ENCODE measurements around the gene GPATCH4. TPM values are rescaled to one million over a fixed set of nuclear protein-coding genes. Genes with fewer than 3 reads are reported as not detected.

GPATCH4 gene
- total RNA-seq, 1 donor, result 11.8 TPM

DNA sequence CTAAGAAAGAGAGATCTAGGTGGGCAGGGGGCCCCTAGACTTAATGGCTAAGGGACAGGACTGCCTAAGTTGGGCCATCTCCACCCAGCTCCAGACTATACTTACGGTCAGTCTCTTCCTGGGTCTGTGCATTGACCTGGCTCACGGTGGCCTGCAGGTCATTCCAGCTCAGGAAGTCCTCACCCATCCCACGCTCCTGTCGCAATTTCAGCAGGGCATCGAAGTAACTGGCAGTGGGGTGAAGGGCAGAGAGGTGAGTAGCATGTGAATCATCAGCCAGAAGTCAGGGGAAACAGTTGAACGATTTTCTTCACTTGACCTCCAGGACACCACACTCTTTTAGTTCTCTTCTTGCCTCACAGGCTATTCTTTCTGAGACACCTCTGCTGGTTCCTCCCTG is 49.4 kb downstream of the GPATCH4 start:
- DNase-seq (ENCODE audit: low read depth in 2 of 3, low spot score in 2 of 3), result no peak

DNA sequence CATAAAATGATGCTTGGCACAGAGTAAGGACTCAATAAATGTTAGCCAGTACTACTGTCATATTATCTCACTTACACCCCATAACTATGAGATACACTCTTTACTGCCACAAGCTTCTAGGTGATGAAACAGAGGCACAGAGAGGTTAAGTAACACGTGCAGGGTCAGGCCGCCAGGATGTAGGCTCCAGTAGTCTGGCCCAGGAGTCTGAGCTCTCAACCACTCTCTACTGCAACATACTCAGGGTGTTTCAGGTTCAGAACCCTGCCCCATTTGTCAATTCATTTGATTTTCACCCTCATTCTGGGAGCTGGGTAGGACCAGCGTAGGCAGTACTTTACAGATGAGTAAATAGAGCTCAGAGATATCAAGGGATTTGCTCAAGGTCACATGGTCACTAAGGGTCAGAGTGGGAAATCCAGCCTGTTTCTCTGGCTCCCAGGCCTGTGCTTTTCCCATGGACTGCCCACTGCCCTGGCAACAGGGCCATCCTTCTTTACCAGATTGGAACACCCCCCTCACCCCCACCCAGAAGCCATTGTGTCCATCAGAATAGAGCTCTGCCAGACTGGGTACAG is 50.1 kb downstream of the GPATCH4 start:
- no peak for DNase-seq (ENCODE audit: low read depth in 2 of 3, low spot score in 2 of 3)

DNA sequence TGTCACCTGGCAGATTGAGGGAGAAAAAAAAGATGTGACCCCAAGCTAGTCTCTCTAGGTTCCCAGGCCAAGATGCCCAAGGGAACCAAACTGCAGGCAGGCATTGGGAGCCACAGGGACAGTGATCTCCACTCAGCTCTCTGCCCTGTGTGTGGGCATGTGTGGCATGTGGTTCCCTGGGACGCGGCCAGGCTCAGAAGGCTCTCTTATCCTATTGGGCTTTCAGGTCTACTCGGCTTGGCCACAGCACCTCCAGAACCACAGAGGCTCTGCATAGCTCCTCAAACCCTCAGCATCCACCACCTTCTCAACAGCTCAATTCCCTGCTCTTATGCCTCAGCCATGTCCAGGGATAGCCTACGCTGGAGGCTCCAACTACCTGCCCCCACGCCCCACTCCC is 50.9 kb downstream of the GPATCH4 start:
- DNase-seq (ENCODE audit: low read depth in 2 of 3, low spot score in 2 of 3), result no peak

DNA sequence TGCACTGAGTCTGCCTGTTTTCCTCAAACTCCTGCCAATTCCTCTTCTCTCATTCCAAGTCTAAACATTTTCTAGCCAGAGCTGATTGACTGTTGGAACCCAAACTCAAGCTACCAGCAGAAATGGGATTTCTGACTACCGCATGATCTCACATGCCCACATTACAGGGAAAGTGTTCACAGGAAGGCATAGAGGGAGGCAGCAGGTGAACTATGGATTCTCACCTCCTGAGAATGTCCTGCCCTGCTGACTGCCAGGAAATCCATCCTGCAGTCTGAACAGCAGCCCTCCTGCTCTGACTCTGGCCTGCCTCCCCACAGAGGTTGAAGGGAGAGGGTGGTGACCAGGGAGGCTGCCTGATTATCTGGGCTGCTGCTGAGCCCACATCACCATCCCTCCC is 51.4 kb downstream of the GPATCH4 start:
- DNase-seq (ENCODE audit: low read depth in 2 of 3, low spot score in 2 of 3), result no peak

DNA sequence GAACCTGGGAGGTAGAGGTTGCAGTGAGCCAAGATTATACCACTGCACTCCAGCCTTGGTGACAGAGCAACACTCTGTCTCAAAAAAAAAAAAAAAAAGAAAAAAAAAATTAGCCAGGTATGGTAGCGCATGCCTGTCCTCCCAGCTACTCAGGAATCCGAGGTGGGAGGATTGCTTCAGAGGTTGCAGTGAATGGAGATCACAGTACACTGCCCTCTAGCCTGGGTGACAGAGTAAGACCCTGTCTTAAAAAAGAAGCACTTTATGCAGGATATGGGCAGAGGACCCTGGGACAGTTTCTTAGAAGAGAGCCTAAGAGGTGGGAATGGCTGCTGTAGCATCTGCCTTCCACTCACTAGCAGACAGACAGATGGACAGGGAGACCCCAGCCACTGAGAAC is 51.9 kb downstream of the GPATCH4 start:
- DNase-seq (ENCODE audit: low read depth in 2 of 3, low spot score in 2 of 3), result peak in 1 of 3 donors; percentile 32

DNA sequence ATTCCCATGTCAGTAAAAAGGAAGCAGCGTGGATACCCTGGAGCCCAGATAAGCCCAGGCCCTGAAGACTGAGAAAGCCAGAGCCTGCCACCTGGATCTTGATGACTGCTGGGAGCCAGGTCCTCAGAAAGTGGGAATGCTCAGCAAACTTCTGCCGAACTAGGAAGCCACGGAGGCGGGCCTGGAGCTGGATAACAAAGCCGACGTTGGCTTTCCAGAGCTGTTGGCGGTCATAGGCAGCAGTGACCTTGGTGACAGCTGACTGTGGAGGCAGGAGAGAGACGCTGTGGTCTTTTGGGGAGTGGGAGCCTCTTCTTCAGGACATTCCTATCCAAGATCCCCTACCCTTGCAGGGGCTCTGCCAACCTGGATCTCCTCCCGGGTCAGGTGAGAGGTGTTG is 53.3 kb downstream of the GPATCH4 start:
- no peak for DNase-seq (ENCODE audit: low read depth in 2 of 3, low spot score in 2 of 3)

DNA sequence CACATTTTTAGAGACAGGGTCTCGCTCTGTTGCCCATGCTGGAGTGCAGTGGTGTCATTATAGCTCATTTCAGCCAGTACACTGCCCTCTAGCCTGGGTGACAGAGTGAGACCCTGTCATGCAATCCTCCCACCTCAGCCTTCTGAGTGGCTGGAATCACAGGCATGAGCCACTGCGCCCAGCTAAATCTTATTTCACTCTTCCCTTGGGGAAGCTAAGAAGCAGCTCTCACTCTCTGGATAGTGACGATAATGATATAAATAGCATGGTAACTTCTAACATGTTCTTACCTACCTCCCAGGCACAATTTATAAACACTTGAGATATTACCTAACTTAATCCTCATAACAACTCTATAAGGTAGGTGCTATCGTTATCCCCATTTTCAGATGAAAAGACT is 53.8 kb downstream of the GPATCH4 start:
- DNase-seq (ENCODE audit: low read depth in 2 of 3, low spot score in 2 of 3), result no peak

DNA sequence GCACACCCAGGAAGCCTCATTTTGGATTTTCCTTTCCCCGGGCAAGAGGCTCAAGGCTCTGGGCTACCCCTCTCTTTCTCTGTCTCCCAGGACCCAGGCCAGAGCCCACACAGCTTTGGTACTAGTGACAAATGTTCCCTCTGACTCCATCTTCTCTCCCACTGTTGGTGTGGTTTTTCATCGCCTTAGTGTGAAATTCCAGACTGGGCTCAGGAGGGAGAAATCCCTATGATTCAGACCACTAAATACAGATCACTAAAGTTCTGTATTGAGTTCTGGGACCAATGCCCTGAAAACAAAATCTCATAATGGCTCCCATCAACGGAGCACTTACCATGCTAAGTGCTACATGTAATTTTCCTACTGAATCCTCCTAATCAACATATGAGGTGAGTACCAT is 55.0 kb downstream of the GPATCH4 start:
- no peak for DNase-seq (ENCODE audit: low read depth in 2 of 3, low spot score in 2 of 3)

DNA sequence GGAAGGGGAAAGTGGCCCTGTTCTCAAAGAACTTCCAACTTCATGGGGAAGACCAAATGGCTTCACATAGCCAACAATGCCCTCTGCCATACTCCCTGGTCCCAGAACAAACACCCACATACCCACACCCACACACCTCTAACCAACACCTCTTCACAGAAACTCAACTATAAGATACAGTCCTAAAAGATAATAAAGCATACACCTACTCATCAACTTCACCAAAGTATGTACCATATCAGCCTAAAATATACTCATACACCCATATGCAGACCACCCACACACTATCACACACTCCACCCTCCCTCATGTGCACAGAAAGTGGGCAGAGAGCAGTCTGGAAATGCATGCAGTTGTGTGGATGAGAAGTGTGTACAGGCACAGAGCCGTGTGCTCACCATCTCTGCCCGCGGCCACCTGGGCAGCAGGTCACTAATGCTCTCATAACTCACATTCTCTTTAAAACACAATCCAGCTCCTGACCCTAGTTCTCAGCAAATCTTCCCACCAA is 56.6 kb downstream of the GPATCH4 start:
- no peak for DNase-seq (ENCODE audit: low read depth in 2 of 3, low spot score in 2 of 3)

Other genes with a start within 250 kb of the GPATCH4 start
- gene RHBG, start 232.3 kb downstream of the GPATCH4 start, total RNA-seq, result not detected
- gene MEF2D, start 100.7 kb downstream of the GPATCH4 start, total RNA-seq, result 54.7 TPM
- gene IQGAP3, start 28.9 kb downstream of the GPATCH4 start, total RNA-seq, result 1.9 TPM
- 15.3 TPM for gene TTC24, start 21.8 kb downstream of the GPATCH4 start, total RNA-seq
- gene NAXE, start 9.7 kb downstream of the GPATCH4 start, total RNA-seq, result 61.4 TPM
- gene HAPLN2, start 17.9 kb upstream of the GPATCH4 start, total RNA-seq, result under 0.01 TPM
- under 0.01 TPM for gene BCAN, start 40.6 kb upstream of the GPATCH4 start, total RNA-seq
- gene NES, start 75.9 kb upstream of the GPATCH4 start, total RNA-seq, result under 0.01 TPM
- gene CRABP2, start 104.1 kb upstream of the GPATCH4 start, total RNA-seq, result 0.27 TPM
- gene METTL25B, start 127.0 kb upstream of the GPATCH4 start, total RNA-seq, result 12.9 TPM
- gene ISG20L2, start 127.3 kb upstream of the GPATCH4 start, total RNA-seq, result 19.7 TPM
- 16.2 TPM for gene MRPL24, start 139.6 kb upstream of the GPATCH4 start, total RNA-seq
- 68.1 TPM for gene HDGF, start 150.2 kb upstream of the GPATCH4 start, total RNA-seq
- gene PRCC, start 166.1 kb upstream of the GPATCH4 start, total RNA-seq, result 23.2 TPM
- 4.3 TPM for gene SH2D2A, start 215.4 kb upstream of the GPATCH4 start, total RNA-seq